T-helper 2 cell (primary cell): Measurements from ENCODE around the gene ZNF853.
"Not testable (repeated sequence)": the region's sequence is repeated elsewhere in the genome, so short reads cannot be mapped to it uniquely, and the experiment has no call there.

ENCODE experiments used
- DNase-seq, 5 experiments: peaks; one replicate each; pipeline versions ENCODE4 v3.0.0 to v3.0.0-alpha.2; 2012 to 2022
- total RNA-seq, 2 donors: gene quantifications; one replicate each; lab custom pipeline; 2026; lab: John Stamatoyannopoulos, UW

The ZNF853 gene
- total RNA-seq, result 2.8 to 3.7 reads per million in 2 donors

GRCh38 chr7:6614953-6615722, at the start of gene ZNF853:
TSS of gene ZNF853 (plus strand) at chr7:6615610. CDS start at chr7:6616175, 565 bp downstream.
- DNase-seq, result no peak

GRCh38 chr7:6565655-6566054, 49.8 kb upstream of the ZNF853 start:
- DNase-seq, result no peak

DNA sequence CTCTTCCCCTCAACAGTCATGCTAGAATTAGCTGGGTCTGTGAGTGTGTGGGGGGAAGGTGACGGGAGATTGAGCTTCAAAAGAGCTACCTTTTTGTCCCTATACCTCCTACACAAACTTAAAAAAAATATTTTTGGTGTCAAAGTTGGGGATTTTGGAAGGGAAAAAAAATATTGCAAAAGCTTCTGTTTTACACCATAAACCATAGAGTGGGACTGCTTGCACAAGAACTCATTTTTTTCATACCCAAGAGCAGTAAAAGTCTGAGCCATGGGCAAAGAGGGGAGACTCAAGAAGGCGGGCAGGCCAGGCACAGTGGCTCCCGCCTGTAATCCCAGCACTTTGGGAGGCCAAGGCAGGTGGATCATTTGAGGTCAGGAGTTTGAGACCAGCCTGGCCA, 47.5 kb upstream of the ZNF853 start:
- DNase-seq, result no peak

GRCh38 chr7:6571160-6571779, 44.1 kb upstream of the ZNF853 start:
- DNase-seq, result peak in 1 of 5 experiments; percentile 22

DNA sequence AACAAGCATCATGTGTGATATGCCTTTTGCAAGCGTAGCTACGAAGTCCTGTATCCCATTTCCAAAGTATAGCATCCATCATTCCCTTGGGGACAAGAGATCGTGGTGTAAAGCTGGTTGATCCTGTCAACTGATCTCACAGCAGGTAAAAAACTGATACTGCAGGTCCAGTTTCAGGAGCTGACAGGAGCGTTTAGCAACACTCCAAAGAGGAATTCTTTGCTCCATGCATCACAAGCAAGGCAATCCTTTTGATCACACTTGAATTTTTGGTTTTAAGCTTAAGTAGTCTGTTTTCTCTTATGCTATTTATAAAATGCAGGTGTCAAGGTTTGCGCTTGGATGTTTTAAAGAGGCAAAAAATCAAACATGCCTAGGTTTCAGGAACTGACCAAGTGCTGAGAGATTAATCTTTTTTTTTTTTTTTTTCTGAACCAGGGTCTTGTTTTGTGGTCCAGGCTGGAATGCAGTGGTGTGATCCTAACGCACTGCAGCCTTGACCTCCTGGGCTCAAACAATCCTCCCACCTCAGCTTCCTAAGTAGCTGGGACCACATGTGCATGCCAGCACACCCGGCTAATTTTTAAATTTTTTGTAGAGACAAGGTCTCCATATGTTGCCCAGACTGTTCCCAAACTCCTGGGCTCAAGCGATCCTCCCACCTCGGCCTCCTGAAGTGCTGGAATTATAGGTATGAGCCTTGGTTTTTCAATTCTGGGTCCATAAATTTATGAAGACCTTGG, 40.0 kb upstream of the ZNF853 start:
- DNase-seq, result no peak

GRCh38 chr7:6576024-6576866, 39.2 kb upstream of the ZNF853 start:
- no peak for DNase-seq

GRCh38 chr7:6576867-6577368, 38.5 kb upstream of the ZNF853 start:
- DNase-seq, result peak in 1 of 5 experiments; percentile 52

DNA sequence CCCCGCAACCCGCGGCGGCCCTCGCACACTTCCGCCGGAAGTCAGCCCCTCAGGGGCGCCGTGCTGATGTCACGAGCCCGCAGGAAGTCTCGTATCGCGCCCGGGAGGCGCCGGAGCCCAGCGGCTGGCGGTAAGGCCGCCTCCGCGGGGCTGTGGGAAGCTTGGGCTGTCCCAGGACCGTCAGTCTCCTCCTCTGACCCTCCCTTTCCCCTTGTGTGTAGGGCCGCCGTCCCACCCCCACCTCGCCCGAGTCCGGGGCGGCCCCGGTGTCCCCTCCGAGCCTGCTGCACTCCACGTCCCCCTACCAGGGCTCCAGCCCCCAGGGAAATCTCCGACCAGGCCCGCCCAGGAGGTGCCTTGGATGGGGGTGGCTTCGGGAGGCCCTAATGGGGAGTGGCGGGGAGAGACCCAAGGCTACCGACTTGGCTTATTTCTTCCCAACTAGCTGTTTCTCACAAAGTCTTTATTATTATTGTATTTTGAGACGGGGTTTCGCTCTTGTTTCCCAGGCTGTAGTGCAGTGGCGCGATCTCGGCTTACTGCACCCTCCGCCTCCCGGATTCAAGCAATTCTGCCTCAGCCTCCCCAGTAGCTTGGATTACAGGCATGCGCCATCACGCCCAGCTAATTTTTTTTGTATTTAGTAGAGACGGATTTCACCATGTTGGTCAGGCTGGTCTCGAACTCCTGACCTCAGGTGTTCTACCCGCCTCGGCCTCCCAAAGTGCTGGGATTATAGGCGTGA, 37.9 kb upstream of the ZNF853 start, which contains the start of gene ZDHHC4:
Gene ZDHHC4, plus strand, starts transcription at position 86 of the 745 bp plus-strand sequence. CDS start 3,108 bp downstream, outside the sequence.
- DNase-seq, result peak; percentile 66 to 94 (median 79)

DNA sequence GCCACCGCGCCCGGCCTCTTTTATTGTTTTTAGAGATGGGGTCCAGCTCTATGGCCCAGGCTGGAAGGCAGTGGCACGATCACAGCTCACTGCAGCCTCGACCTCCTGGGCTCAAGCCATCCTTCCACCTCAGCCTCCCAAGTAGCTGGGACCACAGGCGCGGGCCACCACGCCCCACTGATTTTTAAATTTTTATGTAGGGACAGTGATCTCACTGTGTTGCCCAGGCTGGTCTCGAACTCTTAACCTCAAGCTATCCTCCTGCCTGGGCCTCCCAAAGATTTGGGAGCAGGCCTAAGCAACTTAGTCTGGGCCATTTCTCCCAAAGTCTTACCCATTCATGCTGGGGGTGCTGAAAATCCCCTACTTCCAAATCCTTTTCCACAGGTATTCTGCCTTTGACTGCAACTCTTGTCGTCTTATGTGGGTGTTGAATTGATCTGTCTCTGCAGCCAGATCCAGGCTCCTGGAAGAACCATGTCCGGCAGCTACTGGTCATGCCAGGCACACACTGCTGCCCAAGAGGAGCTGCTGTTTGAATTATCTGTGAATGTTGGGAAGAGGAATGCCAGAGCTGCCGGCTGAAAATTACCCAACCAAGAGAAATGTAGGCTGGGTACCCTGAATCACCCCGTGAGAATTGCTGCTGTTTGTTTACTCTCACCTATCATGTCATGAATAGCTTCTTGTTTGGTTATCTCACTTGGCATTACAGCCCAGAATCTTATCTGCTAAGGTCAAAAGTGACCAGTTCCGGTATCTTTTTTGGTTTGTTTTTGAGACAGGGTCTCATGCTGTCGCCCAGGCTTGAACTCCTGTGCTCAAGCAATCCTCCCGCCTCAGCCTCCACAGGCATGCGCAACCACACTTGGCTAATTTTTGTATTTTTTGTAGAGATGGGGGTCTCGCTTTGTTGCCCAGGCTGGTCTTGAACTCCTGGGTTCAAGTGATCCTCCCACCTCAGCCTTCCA, 37.0 kb upstream of the ZNF853 start:
- DNase-seq, result no peak

GRCh38 chr7:6579446-6579845, 36.0 kb upstream of the ZNF853 start:
- no peak for DNase-seq

DNA sequence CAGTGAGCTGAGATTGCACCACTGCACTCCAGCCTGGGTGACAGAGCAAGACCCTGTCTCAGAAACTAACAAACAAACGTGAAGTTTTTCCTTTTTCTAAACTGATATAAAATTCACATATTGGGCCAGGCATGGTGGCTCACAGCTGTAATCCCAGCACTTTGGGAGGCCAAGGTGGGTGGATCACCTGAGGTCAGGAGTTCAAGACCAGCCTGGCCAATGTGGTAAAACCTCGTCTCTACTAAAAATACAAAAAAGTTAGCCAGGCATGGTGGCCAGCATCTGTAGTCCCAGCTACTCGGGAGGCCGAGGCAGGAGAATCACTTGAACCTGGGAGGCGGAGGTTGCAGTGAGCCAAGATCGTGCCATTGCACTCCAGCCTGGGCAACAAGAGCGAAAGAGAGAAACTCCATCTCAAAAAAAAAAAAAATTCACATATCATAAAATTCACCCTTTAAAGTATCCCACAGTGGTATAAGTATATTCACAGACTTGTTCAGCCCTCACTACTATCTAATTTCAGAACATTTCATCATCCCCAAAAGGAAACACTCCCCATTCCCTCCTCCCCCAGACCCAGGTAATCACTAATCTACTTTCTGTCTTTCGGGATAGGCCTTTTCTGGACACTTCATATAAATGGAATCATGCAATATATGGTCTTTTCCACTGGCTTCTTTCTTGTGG, 29.5 kb upstream of the ZNF853 start:
- DNase-seq, result not testable (repeated sequence)

GRCh38 chr7:6588566-6588965, 26.8 kb upstream of the ZNF853 start:
- DNase-seq, result no peak

GRCh38 chr7:6589151-6589828, 26.1 kb upstream of the ZNF853 start:
- no peak for DNase-seq

- peak; percentile 66 to 89 (median 76) for DNase-seq
Measured at GRCh38 chr7:6589829-6590644, 25.4 kb upstream of the ZNF853 start, which contains the start of gene INTS15. TSS of gene INTS15 (plus strand) at chr7:6590021. CDS start at chr7:6590284, 263 bp downstream.

DNA sequence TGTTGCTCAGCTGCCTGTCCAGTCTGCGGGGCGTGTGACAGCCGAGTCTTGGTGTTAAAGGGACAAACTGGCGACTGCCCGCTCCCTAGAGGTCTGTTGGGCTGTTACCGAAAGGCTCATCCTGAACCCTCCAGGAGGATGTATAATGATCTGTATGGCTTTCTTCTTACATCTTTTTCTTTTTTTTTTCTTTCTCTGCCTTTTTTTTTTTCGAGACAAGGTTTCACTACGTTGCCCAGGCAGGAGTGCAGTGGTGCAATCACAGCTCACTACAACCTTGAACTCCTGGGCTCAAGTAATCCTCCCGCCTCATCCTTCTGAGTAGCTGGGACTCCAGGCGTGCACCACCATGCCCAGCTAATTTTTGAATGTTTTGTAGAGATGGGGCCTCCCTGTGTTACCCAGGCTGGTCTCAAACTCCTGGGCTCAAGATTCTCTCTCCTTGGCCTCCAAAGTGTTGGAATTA, 24.7 kb upstream of the ZNF853 start:
- DNase-seq, result peak in 1 of 5 experiments; percentile 33

- no peak for DNase-seq
Measured at GRCh38 chr7:6600093-6600492, 15.3 kb upstream of the ZNF853 start.

DNA sequence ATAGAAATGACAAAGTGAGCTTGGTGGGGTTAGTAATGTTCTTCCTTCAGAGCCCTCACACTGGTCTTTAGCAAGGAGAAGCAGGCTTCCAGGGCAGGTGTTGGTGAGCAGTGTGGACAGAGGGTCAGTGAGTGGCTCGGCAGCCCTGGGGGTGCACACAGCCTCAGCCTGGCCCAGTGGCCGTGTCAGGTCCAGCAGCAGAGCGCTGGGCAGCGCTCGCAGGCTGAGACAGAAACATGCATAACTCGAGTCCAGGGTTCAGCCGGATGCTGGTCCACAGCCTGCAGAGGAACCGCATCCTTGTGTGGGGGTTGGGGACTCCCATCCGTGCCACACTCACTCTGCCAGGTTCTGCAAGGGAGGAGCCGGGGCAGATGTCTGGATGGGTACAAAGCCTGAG, 11.0 kb upstream of the ZNF853 start:
- DNase-seq, result no peak
